ENCODE results near the gene ZFYVE9.
"Not testable (repeated sequence)": the region's sequence is repeated elsewhere in the genome, so short reads cannot be mapped to it uniquely, and the experiment has no call there.

DNA sequence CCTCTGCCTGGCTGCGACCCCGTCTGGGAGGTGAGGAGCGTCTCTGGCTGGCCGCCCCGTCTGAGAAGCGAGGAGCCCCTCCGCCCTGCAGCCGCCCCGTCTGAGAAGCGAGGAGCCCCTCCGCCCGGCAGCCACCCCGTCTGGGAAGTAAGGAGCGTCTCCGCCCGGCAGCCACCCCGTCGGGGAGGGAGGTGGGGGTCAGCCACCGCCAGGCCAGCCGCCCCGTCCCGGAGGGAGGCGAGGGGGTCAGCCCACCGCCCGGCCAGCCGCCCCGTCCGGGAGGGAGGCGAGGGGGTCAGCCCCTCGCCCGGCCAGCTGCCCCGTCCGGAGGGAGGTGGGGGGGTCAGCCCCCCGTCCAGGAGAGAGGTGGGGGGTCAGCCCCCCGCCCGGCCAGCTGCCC lies 39.9 kb downstream of the ZFYVE9 start:
- TF ChIP-seq, protein P1, sequence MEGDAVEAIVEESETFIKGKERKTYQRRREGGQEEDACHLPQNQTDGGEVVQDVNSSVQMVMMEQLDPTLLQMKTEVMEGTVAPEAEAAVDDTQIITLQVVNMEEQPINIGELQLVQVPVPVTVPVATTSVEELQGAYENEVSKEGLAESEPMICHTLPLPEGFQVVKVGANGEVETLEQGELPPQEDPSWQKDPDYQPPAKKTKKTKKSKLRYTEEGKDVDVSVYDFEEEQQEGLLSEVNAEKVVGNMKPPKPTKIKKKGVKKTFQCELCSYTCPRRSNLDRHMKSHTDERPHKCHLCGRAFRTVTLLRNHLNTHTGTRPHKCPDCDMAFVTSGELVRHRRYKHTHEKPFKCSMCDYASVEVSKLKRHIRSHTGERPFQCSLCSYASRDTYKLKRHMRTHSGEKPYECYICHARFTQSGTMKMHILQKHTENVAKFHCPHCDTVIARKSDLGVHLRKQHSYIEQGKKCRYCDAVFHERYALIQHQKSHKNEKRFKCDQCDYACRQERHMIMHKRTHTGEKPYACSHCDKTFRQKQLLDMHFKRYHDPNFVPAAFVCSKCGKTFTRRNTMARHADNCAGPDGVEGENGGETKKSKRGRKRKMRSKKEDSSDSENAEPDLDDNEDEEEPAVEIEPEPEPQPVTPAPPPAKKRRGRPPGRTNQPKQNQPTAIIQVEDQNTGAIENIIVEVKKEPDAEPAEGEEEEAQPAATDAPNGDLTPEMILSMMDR (IDR thresholded peaks at IDR 0.05): not testable (repeated sequence)
- TF ChIP-seq POLR2A (IDR thresholded peaks at IDR 0.05); EP300 (IDR thresholded peaks at IDR 0.05; ENCODE audit: low read depth); POLR2AphosphoS5 (IDR thresholded peaks at IDR 0.05): not testable (repeated sequence)

Measured in transverse colon (tissue), 4 donors.